Adrenal gland (tissue), 12 donors: Measurements from ENCODE around the gene PDZD7. TPM values are rescaled to one million over a fixed set of nuclear protein-coding genes. Genes with fewer than 3 reads are reported as not detected.

ENCODE experiments used
- DNase-seq, 7 donors: peaks; one replicate each; pipeline ENCODE4 v3.0.0-alpha.2; 2019 to 2020
- H3K27ac ChIP-seq, 5 donors: fragments of 200-600 bp; sonication (generic) in 4 of 5; 1 replicate in 3 of 5; 2 replicates in 2 of 5; pipeline versions ENCODE4 v1.5.1 to v1.8.0; 2016 to 2020; ENCODE audit warnings: mild to moderate bottlenecking in 1 of 5
- H3K27me3 ChIP-seq: fragments of 200-600 bp; 2 replicates; pipeline ENCODE4 v1.8.0; 2021
- H3K36me3 ChIP-seq, 2 donors: fragments of 200-600 bp; replicated peaks in 1 of 2; 1 replicate in 1 of 2; 2 replicates in 1 of 2; pipeline versions ENCODE4 v1.5.1 to v1.8.0; 2018 to 2022
- H3K4me1 ChIP-seq, 2 donors: fragments of 200-600 bp; replicated peaks in 1 of 2; 1 replicate in 1 of 2; 2 replicates in 1 of 2; pipeline versions ENCODE4 v1.5.1 to v1.8.0; 2018 to 2021
- H3K4me3 ChIP-seq, 4 donors: fragments of 200-600 bp; sonication (generic) in 3 of 4; one replicate each; pipeline ENCODE4 v1.5.1; 2016 to 2018
- H3K9me3 ChIP-seq, 3 donors: fragments of 200-600 bp; sonication (generic) in 1 of 3; replicated peaks in 1 of 3; 1 replicate in 2 of 3; 2 replicates in 1 of 3; pipeline versions ENCODE4 v1.5.1 to v1.8.0; 2016 to 2021
- POLR2A ChIP-seq, 2 donors: fragments of 450-650 bp; IDR thresholded peaks; one replicate each; pipeline ENCODE4 v1.6.1; 2017; ENCODE audit warnings: antibody characterized with exemption in 2 of 2, mild to moderate bottlenecking in 2 of 2, moderate library complexity in 1 of 2
- WGBS, 4 donors: extraction: QIAGEN DNeasy Blood & Tissue Kit in 2 of 4; methylation state at CpG; one replicate each; pipeline versions ENCODE4 v1.1.5 to v1.1.7; 2013 to 2017; 5-methylcytosine and 5-hydroxymethylcytosine counted together
- intact Hi-C, 2 donors: fragments of 100-400 bp; cut with DNase I; formaldehyde crosslinking; loops; one replicate each; pipeline versions ENCODE4 v1.14.1 to v1.15.0; 2022 to 2023
- polyA plus RNA-seq, 3 donors: library from polyadenylated mRNA; stranded (reverse); fragments of 200-250 nt in 2 of 3; fragments of 350-450 nt in 1 of 3; fragmentation: Illumina TruSeq in 1 of 3; extraction: RNeasy Lipid Tissue Mini Kit (QIAGEN cat#74804) in 1 of 3; gene quantifications; one replicate each; pipeline ENCODE4 v1.2.3, GENCODE V29; 2013 to 2014
- total RNA-seq, 9 donors: library from RNA; depleted of rRNA in 4 of 9; stranded (reverse); fragments of >200 nt in 4 of 9; fragments of 120-200 nt in 1 of 9; fragmentation: NEBNext Ultra II Directional in 1 of 9; extraction: Animal tissue kit (Norgen Biotek cat#: 25700) in 1 of 9; gene quantifications; one replicate each; pipeline versions ENCODE4 v1.1.0 to v1.2.4, GENCODE V29; 2013 to 2023
- TF ChIP-seq, protein P1 (sequence below), 6 experiments: fragments of 450-650 bp in 4 of 6; fragments of 200-600 bp in 2 of 6; sonication (generic) in 1 of 6; IDR thresholded peaks; 1 replicate in 5 of 6; 2 replicates in 1 of 6; pipeline versions ENCODE4 v1.5.1 to v1.8.0; 2016 to 2021; ENCODE audit warnings: antibody characterized with exemption in 6 of 6, mild to moderate bottlenecking in 2 of 6, moderate library complexity in 1 of 6
- donor health status: healthy with polysubstance abuse.
- donor health status: Bipolar disorder and iron deficiency.
- donor health status: DM: yes; HTN: yes; CAD: no.
- donor health status: DM: no; HTN: no; CAD: no.
- donor health status: DM: no; HTN: no; CAD: no.
- donor health status: DM: yes; HTN: yes; CAD: no.

The PDZD7 gene
- total and polyA plus RNA-seq, 12 donors = 0.13 to 3.5 (median 0.60) TPM; not detected in 1

GRCh38 chr10:101042667-101043362, 11.9 kb upstream of the PDZD7 start:
- WGBS, 4 donors = 2 to 5% (median 3%) methylated on average over 33 to 40 of the region's 40 CpGs
- Histone ChIP-seq H3K9me3 (no peaks in the 10 kb centered on the region), H3K4me3 (peak overlapping the region in 3 of 4 donors; percentile 52 to 58 (median 56)), H3K36me3 (peaks cover 0 to 23% of the 10 kb centered on the region in 2 donors), H3K27ac (peak overlapping the region; percentile 86 to 95 (median 89)), H3K27me3 (peaks cover 13% of the 10 kb centered on the region), H3K4me1 (peaks cover 3 to 19% of the 10 kb centered on the region in 2 donors)
- TF ChIP-seq, protein P1, sequence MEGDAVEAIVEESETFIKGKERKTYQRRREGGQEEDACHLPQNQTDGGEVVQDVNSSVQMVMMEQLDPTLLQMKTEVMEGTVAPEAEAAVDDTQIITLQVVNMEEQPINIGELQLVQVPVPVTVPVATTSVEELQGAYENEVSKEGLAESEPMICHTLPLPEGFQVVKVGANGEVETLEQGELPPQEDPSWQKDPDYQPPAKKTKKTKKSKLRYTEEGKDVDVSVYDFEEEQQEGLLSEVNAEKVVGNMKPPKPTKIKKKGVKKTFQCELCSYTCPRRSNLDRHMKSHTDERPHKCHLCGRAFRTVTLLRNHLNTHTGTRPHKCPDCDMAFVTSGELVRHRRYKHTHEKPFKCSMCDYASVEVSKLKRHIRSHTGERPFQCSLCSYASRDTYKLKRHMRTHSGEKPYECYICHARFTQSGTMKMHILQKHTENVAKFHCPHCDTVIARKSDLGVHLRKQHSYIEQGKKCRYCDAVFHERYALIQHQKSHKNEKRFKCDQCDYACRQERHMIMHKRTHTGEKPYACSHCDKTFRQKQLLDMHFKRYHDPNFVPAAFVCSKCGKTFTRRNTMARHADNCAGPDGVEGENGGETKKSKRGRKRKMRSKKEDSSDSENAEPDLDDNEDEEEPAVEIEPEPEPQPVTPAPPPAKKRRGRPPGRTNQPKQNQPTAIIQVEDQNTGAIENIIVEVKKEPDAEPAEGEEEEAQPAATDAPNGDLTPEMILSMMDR (IDR thresholded peaks at IDR 0.05) = no peak
- TF ChIP-seq POLR2A (IDR thresholded peaks at IDR 0.05) = peak; percentile 38 to 65
- intact Hi-C loops = no loop called here
- peak; percentile 96 to 99 (median 98) for DNase-seq

- peaks cover 0 to 30% of the 10 kb centered on the region in 2 donors for H3K36me3 ChIP-seq
- intact Hi-C loops = no loop called here
- TF ChIP-seq POLR2A (IDR thresholded peaks at IDR 0.05) = no peak
- TF ChIP-seq, protein P1 (IDR thresholded peaks at IDR 0.05) = no peak
- peak overlapping the region in 2 of 4 donors; percentile 52 to 58 for H3K4me3 ChIP-seq
- peaks cover 3 to 19% of the 10 kb centered on the region in 2 donors for H3K4me1 ChIP-seq
- no peaks in the 10 kb centered on the region for H3K9me3 ChIP-seq
- peaks cover 7% of the 10 kb centered on the region for H3K27me3 ChIP-seq
- no peak for DNase-seq
- WGBS, 4 donors = 65 to 71% (median 69%) methylated on average over 4 of the region's 4 CpGs
- H3K27ac ChIP-seq = peak overlapping the region; percentile 86 to 95 (median 89)
Observed at GRCh38 chr10:101042118-101042517, 11.2 kb upstream of the PDZD7 start.

DNA sequence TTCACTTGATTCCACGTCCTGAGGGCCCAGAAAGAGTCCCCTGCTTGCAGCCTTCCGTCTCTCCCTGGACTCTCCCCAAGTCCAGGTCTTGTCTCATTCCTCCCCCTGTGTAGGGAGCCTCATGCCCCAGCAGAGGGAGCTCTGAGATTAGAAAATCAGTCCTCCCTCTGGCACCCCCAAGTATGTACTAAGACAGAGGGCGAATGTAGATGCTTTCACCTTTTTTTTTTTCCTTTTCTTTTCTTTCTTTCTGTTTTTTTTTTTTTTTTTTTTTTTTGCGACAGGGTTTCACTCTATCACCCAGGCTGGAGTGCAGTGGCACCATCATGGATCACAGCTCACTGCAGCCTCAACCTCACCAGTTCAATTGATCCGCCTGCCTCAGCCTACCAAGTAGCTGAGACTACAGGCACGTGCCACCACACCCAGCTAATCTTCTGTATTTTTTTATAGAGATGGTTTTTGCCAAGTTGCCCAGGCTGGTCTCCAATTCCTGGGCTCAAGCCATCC, 10.4 kb upstream of the PDZD7 start:
- 20 to 25% (median 23%) methylated on average over 6 of the region's 6 CpGs for WGBS, 4 donors
- intact Hi-C loops = no loop called here

GRCh38 chr10:101040851-101041250, 9.9 kb upstream of the PDZD7 start:
- Histone ChIP-seq H3K4me3 (no peak overlapping the region), H3K27ac (no peak overlapping the region), H3K36me3 (peaks cover 0 to 42% of the 10 kb centered on the region in 2 donors), H3K27me3 (no peaks in the 10 kb centered on the region), H3K9me3 (no peaks in the 10 kb centered on the region), H3K4me1 (peaks cover 3 to 19% of the 10 kb centered on the region in 2 donors)
- DNase-seq = no peak
- TF ChIP-seq, protein P1 (IDR thresholded peaks at IDR 0.05) = no peak
- no peak for TF ChIP-seq POLR2A (IDR thresholded peaks at IDR 0.05)
- 10 to 39% (median 24%) methylated on average over 2 of the region's 2 CpGs for whole genome bisulfite sequencing, 4 donors
- intact Hi-C loops = no loop called here

More for the DNA sequence above, 10.4 kb upstream of the PDZD7 start:
- Histone ChIP-seq H3K4me1 (peaks cover 3 to 19% of the 10 kb centered on the region in 2 donors), H3K36me3 (peaks cover 0 to 38% of the 10 kb centered on the region in 2 donors), H3K9me3 (no peaks in the 10 kb centered on the region), H3K27ac (peak overlapping the region in 2 of 5 donors; percentile 89 to 90), H3K4me3 (no peak overlapping the region), H3K27me3 (no peaks in the 10 kb centered on the region)
- TF ChIP-seq, protein P1 (IDR thresholded peaks at IDR 0.05) = peak; percentile 73 to 95 (median 82)
- TF ChIP-seq POLR2A (IDR thresholded peaks at IDR 0.05) = no peak
- DNase-seq = peak; percentile 84 to 95 (median 90)
